Heart right ventricle (tissue), 16 donors: ENCODE data around the gene BEX1. TPM values are rescaled to one million over a fixed set of nuclear protein-coding genes. Genes with fewer than 3 reads are reported as not detected.

Source experiments
- ATAC-seq, 8 donors: fragments of 200-7000 bp; cut with Tn5 transposase; one replicate each; pipeline ENCODE4 v1.9.1; 2020; ENCODE audit warnings: mild to moderate bottlenecking in 8 of 8, moderate library complexity in 8 of 8, moderate number of reproducible peaks in 1 of 8
- DNase-seq, 2 donors: peaks; one replicate each; pipeline ENCODE4 v3.0.0-alpha.2; 2020
- H3K27ac ChIP-seq, 10 donors: fragments of 200-600 bp; sonication (generic) in 2 of 10; one replicate each; pipeline versions ENCODE4 v1.5.0 to v1.8.0; 2020 to 2022; ENCODE audit warnings: mild to moderate bottlenecking in 3 of 10
- H3K27me3 ChIP-seq, 7 donors: fragments of 200-600 bp; one replicate each; pipeline ENCODE4 v1.8.0; 2021 to 2022; ENCODE audit warnings: mild to moderate bottlenecking in 2 of 7
- H3K36me3 ChIP-seq, 9 donors: fragments of 200-600 bp; sonication (generic) in 1 of 9; one replicate each; pipeline versions ENCODE4 v1.5.0 to v1.8.0; 2020 to 2022; ENCODE audit warnings: mild to moderate bottlenecking in 2 of 9
- H3K4me1 ChIP-seq, 9 donors: fragments of 200-600 bp; sonication (generic) in 1 of 9; one replicate each; pipeline versions ENCODE4 v1.5.0 to v1.8.0; 2020 to 2022; ENCODE audit warnings: mild to moderate bottlenecking in 4 of 9
- H3K4me3 ChIP-seq, 10 donors: fragments of 200-600 bp; sonication (generic) in 2 of 10; one replicate each; pipeline versions ENCODE4 v1.5.0 to v1.8.0; 2020 to 2022; ENCODE audit warnings: mild to moderate bottlenecking in 7 of 10, moderate library complexity in 2 of 10
- H3K9me3 ChIP-seq, 11 donors: fragments of 200-600 bp in 10 of 11; sonication (generic) in 2 of 11; one replicate each; pipeline versions ENCODE4 v1.5.0 to v1.8.0; 2013 to 2022; ENCODE audit warnings: mild to moderate bottlenecking in 2 of 11, control low read depth in 1 of 11, moderate library complexity in 1 of 11
- CTCF ChIP-seq, 9 donors: fragments of 200-600 bp; sonication (generic) in 2 of 9; IDR thresholded peaks; one replicate each; pipeline versions ENCODE4 v1.5.0 to v1.8.0; 2021 to 2022; ENCODE audit warnings: antibody characterized with exemption in 9 of 9, mild to moderate bottlenecking in 5 of 9, moderate library complexity in 1 of 9
- WGBS, 2 donors: extraction: QIAGEN DNeasy Blood & Tissue Kit; methylation state at CpG; one replicate each; pipeline ENCODE4 v1.1.7; 2013; ENCODE audit warnings: inconsistent platforms in 1 of 2; 5-methylcytosine and 5-hydroxymethylcytosine counted together
- intact Hi-C, 10 donors: fragments of 100-400 bp; cut with DNase I; formaldehyde crosslinking; loops; one replicate each; pipeline versions ENCODE4 v1.11.1 to v1.14.2; 2022
- polyA plus RNA-seq, 2 donors: library from polyadenylated mRNA; stranded (reverse); fragments of 200-250 nt; gene quantifications; one replicate each; pipeline ENCODE4 v1.2.3, GENCODE V29; 2013
- total RNA-seq, 10 donors: library from RNA; stranded (reverse); fragmentation: NEBNext Ultra II Directional in 3 of 10; extraction: Animal tissue kit (Norgen Biotek cat#: 25700) in 3 of 10; gene quantifications; one replicate each; pipeline versions ENCODE4 v1.2.1 to v1.2.4, GENCODE V29; 2021 to 2023
- donor health status: Arrhythmogenic right ventricular cardiomyopathy.
- donor health status: ischemic (EF 13 %, LVEDD 7.1; RV severe dilation, severe dysfunction).
- donor health status: healthy with polysubstance abuse.
- donor health status: DM: no; HTN: yes; CAD: no.
- donor health status: DM: no; HTN: no; CAD: no.
- donor health status: ischemic (EF 25% LVEDD 6.9; RV normal size, moderate dysfunction).
- donor health status: ischemic (EF 25% LVEDD 5.7; RV mildly dilated, moderate dysfunction).
- donor health status: healthy.
- donor health status: DM: yes; HTN: yes; CAD: no.
- donor health status: Ischemic cardiomyopathy.
- donor health status: ischemic (EF 35%, LVEDD 5.7; RV mildly dilated, moderate dysfunction).
- donor health status: nonischemic (EF 11% LVEDD 7.7; RV severe dilation, severe dysfunction).
- donor health status: DM: yes; HTN: yes; CAD: no.
- donor health status: PGD.
- donor health status: ischemic (EF 29% LVEDD 5.4; RV normal size, mild dysfunction).
- donor health status: nonischemic (EF 23%, LVEDD 6.1; RV moderate dilation, normal function).

Gene BEX1
- total and polyA plus RNA-seq, 12 donors: 1.5 to 19.2 (median 3.2) TPM; not detected in 2

GRCh38 chrX:103092942-103093341 lies 29.0 kb upstream of the BEX1 start, which contains the start of gene NXF3:
NXF3 (minus strand) TSS chrX:103093143; CDS start chrX:103093023, 120 bp downstream.
- WGBS, 2 donors: 72 to 73% methylated on average over 5 of the region's 5 CpGs

GRCh38 chrX:103081051-103081450 lies 17.1 kb upstream of the BEX1 start:
- Histone ChIP-seq H3K9me3 (no peaks in the 10 kb centered on the region), H3K4me1 (no peaks in the 10 kb centered on the region), H3K27ac (no peak overlapping the region), H3K4me3 (no peak overlapping the region), H3K36me3 (no peaks in the 10 kb centered on the region), H3K27me3 (peaks cover 0 to 34% (median 0%) of the 10 kb centered on the region in 7 donors)
- DNase-seq: no peak
- no peak for TF ChIP-seq CTCF (IDR thresholded peaks at IDR 0.05)
- WGBS, 2 donors: 77 to 79% methylated on average over 2 to 6 of the region's 6 CpGs
- no peak for ATAC-seq
- intact Hi-C loops: no loop called here

More at GRCh38 chrX:103092942-103093341, 29.0 kb upstream of the BEX1 start, which contains the start of gene NXF3:
- Histone ChIP-seq H3K4me1 (no peaks in the 10 kb centered on the region), H3K27ac (no peak within 1 kb of the TSS), H3K36me3 (no peaks in the 10 kb centered on the region), H3K4me3 (no peak within 1 kb of the TSS), H3K27me3 (peaks cover 0 to 23% (median 0%) of the 10 kb centered on the region in 7 donors), H3K9me3 (no peaks in the 10 kb centered on the region)
- intact Hi-C loops: no loop called here
- TF ChIP-seq CTCF (IDR thresholded peaks at IDR 0.05): no peak
- DNase-seq: no peak
- ATAC-seq: no peak

DNA sequence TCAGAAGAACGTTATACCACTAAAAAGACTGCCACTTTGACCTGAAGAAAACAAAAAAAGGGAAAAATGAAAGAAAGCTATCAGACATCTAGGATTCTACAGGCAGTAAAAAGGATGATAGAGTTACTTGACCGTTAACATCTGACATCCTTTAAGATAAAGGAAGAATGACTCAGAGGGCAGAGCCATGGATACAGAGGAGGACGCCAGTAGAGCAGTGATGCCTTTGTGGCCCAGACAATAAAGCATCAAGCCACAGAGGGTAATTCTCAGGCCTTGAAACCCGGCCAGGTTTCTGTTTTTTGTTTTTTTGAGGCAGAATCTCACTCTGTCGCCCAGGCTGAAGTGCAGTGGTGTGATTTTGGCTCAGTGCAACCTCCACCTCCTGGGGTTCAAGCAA lies 9.5 kb upstream of the BEX1 start:
- intact Hi-C loops: no loop called here
- DNase-seq (no peak), ATAC-seq (no peak)
- no peak overlapping the region for H3K4me3 ChIP-seq
- no peaks in the 10 kb centered on the region for H3K36me3 ChIP-seq
- no peak overlapping the region for H3K27ac ChIP-seq
- H3K9me3 ChIP-seq: no peaks in the 10 kb centered on the region
- no peak for TF ChIP-seq CTCF (IDR thresholded peaks at IDR 0.05)
- H3K27me3 ChIP-seq: peaks cover 0 to 11% (median 0%) of the 10 kb centered on the region in 7 donors
- 34 to 43% methylated on average over 5 of the region's 5 CpGs for WGBS, 2 donors
- H3K4me1 ChIP-seq: no peaks in the 10 kb centered on the region

GRCh38 chrX:103066606-103067005 lies 2.6 kb upstream of the BEX1 start:
- Histone ChIP-seq H3K9me3 (no peaks in the 10 kb centered on the region), H3K27ac (no peak overlapping the region), H3K4me1 (no peaks in the 10 kb centered on the region), H3K4me3 (no peak overlapping the region), H3K36me3 (no peaks in the 10 kb centered on the region), H3K27me3 (peaks cover 0 to 29% (median 0%) of the 10 kb centered on the region in 7 donors)
- WGBS, 2 donors: 50 to 56% methylated on average over 1 of the region's 1 CpG
- ATAC-seq: no peak
- no peak for TF ChIP-seq CTCF (IDR thresholded peaks at IDR 0.05)
- DNase-seq: no peak
- intact Hi-C loops: no loop called here
